Activated T-cell treated with anti-CD3 and anti-CD28 coated beads for 1 hour (primary cell): Measurements from ENCODE around the gene PIH1D1.

Experiments
- DNase-seq: peaks from one replicate; pipeline ENCODE4 v3.0.0-alpha.2; 2020; ENCODE audit warnings: low read depth

Gene PIH1D1

GRCh38 chr19:49434907-49435583 is 16.6 kb downstream of the PIH1D1 start:
- no peak for DNase-seq

- DNase-seq: no peak
Observed at GRCh38 chr19:49433240-49433901, 18.2 kb downstream of the PIH1D1 start.

GRCh38 chr19:49432141-49433073 is 19.2 kb downstream of the PIH1D1 start:
- DNase-seq: no peak

GRCh38 chr19:49431330-49431749 is 20.3 kb downstream of the PIH1D1 start:
- no peak for DNase-seq

- no peak for DNase-seq
Observed at GRCh38 chr19:49430678-49431329, 20.8 kb downstream of the PIH1D1 start.

GRCh38 chr19:49430172-49430677 is 21.4 kb downstream of the PIH1D1 start:
- DNase-seq: no peak

- DNase-seq: no peak
Observed at GRCh38 chr19:49428547-49429451, 22.8 kb downstream of the PIH1D1 start.

- no peak for DNase-seq
Observed at GRCh38 chr19:49427855-49428546, 23.6 kb downstream of the PIH1D1 start.

- DNase-seq: no peak
Observed at GRCh38 chr19:49427339-49427738, 24.3 kb downstream of the PIH1D1 start.

- no peak for DNase-seq
Observed at GRCh38 chr19:49425922-49426592, 25.6 kb downstream of the PIH1D1 start.

- no peak for DNase-seq
Observed at GRCh38 chr19:49425178-49425577, 26.4 kb downstream of the PIH1D1 start, which contains the start of gene GFY. TSS of gene GFY (plus strand) at chr19:49425388. CDS start at chr19:49426431, 1,043 bp downstream.

GRCh38 chr19:49423985-49424303 is 27.7 kb downstream of the PIH1D1 start:
- no peak for DNase-seq

- DNase-seq: no peak
Observed at GRCh38 chr19:49423071-49423984, 28.3 kb downstream of the PIH1D1 start, which contains the start of gene PTH2. TSS of gene PTH2 (minus strand) at chr19:49423441. CDS start at chr19:49423339, 102 bp downstream.

- DNase-seq: no peak
Observed at GRCh38 chr19:49422407-49423070, 29.1 kb downstream of the PIH1D1 start.

GRCh38 chr19:49421878-49422202 is 29.8 kb downstream of the PIH1D1 start:
- DNase-seq: no peak

GRCh38 chr19:49421039-49421877 is 30.4 kb downstream of the PIH1D1 start:
- DNase-seq: no peak

- no peak for DNase-seq
Observed at GRCh38 chr19:49420227-49420626, 31.4 kb downstream of the PIH1D1 start.
